Measurements from ENCODE around the gene ZKSCAN2.
A peak's percentile ranks its signal among the peaks of the same experiment; 100 is the strongest.

The ZKSCAN2 gene

GRCh38 chr16:25217112-25217511, 40.5 kb downstream of the ZKSCAN2 start:
- no peak for TF ChIP-seq CTCF (conservative IDR thresholded peaks at IDR 0.05; ENCODE audit: low read depth)
- no peak overlapping the region for H3K27ac ChIP-seq
- ChIA-PET CTCF (no interaction called here), POLR2A (ENCODE audit: low non-redundant PET) (no interaction called here)
- DNase-seq (ENCODE audit: low spot score) = no peak

- H3K27ac ChIP-seq = no peak overlapping the region
- no peak for DNase-seq (ENCODE audit: low spot score)
- ChIA-PET CTCF (no interaction called here), POLR2A (ENCODE audit: low non-redundant PET) (no interaction called here)
- TF ChIP-seq CTCF (conservative IDR thresholded peaks at IDR 0.05; ENCODE audit: low read depth) = no peak
These were observed 43.8 kb downstream of the ZKSCAN2 start for GRCh38 chr16:25213709-25214397.

- H3K27ac ChIP-seq = no peak overlapping the region
- CTCF ChIA-PET = no interaction called here
- DNase-seq (ENCODE audit: low spot score) = no peak
- no peak for TF ChIP-seq CTCF (conservative IDR thresholded peaks at IDR 0.05; ENCODE audit: low read depth)
- POLR2A ChIA-PET (ENCODE audit: low non-redundant PET) = no interaction called here
These were observed 45.0 kb downstream of the ZKSCAN2 start for GRCh38 chr16:25212636-25213035.

GRCh38 chr16:25210758-25211157, 46.9 kb downstream of the ZKSCAN2 start:
- no peak for DNase-seq (ENCODE audit: low spot score)
- H3K27ac ChIP-seq = no peak overlapping the region
- no peak for TF ChIP-seq CTCF (conservative IDR thresholded peaks at IDR 0.05; ENCODE audit: low read depth)
- CTCF ChIA-PET = no interaction called here
- POLR2A ChIA-PET (ENCODE audit: low non-redundant PET) = no interaction called here

- H3K27ac ChIP-seq = no peak overlapping the region
- ChIA-PET POLR2A (ENCODE audit: low non-redundant PET) (no interaction called here), CTCF (interaction anchor here (0.5 kb wide), 1 partner anchor 271 kb away, joined by 5 read pairs; no protein-coding TSS in a partner anchor)
- no peak for DNase-seq (ENCODE audit: low spot score)
- TF ChIP-seq CTCF (conservative IDR thresholded peaks at IDR 0.05; ENCODE audit: low read depth) = no peak
These were observed 58.2 kb downstream of the ZKSCAN2 start for GRCh38 chr16:25199457-25199856.

- DNase-seq (ENCODE audit: low spot score) = peak; percentile 12
- CTCF ChIA-PET = no interaction called here
- POLR2A ChIA-PET (ENCODE audit: low non-redundant PET) = no interaction called here
- TF ChIP-seq CTCF (conservative IDR thresholded peaks at IDR 0.05; ENCODE audit: low read depth) = no peak
- H3K27ac ChIP-seq = no peak overlapping the region
These were observed 59.6 kb downstream of the ZKSCAN2 start for GRCh38 chr16:25198021-25198420.
